Germinal center (tissue), 1 donor: ENCODE data around the gene ADK.
"Not testable (repeated sequence)": the region's sequence is repeated elsewhere in the genome, so short reads cannot be mapped to it uniquely, and the experiment has no call there.

Experiments used
- DNase-seq: peaks from one replicate; pipeline ENCODE4 v3.0.0; 2012; ENCODE audit warnings: mixed read lengths, low spot score

ADK gene

DNA sequence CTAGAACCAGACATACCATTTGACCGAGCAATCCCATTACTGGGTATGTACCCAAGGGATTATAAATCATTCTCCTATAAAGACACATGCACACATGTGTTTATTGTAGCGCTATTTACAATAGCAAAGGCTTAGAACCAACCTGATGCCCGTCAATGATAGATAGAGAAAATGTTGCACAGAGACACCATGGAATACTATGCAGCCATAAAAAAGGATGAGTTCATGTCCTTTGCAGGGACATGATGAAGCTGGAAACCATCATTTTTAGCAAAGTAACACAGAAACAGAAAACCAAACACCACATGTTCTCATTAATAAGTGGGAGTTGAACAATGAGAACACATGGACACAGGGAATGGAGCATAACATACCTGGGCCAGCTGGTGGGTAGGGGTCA, 202.0 kb downstream of the ADK start:
- DNase-seq: not testable (repeated sequence)

GRCh38 chr10:74361678-74362077, 210.7 kb downstream of the ADK start:
- no peak for DNase-seq

DNA sequence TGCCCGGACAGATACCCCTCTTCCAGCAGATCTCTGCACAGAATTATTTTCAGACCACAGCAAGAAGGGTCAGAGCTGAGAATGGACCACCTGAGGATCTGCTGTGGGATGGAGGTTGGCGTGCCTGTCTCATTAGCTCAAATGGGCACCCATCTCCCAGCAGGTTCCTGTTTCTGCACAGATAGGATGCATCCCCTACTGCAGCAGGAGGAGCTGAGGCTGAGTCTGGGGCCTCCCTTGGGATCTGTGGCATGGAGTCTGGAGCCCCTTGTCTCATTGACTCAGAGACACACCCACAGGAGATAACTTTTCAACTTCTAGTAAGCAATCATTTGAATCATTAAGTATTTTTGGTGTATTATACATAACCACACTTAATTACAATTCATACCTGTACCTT, 212.7 kb downstream of the ADK start:
- DNase-seq: no peak

DNA sequence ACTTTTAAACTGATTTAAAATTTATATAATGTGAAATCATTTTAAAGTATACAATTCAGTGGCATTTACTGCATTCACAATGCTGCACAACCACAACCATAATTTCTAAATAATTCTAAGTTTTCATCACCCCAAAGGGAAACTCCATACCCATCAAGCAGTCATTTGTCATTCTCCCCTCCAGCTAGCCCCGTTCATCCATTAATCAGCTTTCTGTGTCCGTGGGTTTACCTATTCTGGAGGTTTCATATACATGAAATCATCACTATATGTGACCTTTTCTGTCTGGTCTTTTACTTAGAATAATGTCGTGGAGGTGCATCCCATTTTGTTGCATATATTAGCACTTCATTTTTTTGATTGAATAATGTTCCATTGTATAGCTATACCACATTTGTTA, 214.1 kb downstream of the ADK start:
- DNase-seq: no peak

DNA sequence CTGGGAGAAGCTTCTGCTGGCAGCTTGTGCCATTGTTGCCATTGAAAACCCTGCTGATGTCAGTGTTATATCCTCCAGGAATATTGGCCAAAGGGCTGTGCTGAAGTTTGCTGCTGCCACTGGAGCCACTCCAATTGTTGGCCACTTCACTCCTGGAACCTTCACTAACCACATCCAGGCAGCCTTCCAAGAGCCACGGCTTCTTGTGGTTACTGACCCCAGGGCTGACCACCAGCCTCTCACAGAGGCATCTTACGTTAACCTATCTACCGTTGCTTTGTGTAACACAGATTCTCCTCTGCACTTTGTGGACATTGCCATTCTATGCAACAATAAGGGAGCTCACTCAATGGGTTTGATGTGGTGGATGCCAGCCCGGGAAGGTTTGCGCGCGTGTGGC, 220.7 kb downstream of the ADK start:
- no peak for DNase-seq

DNA sequence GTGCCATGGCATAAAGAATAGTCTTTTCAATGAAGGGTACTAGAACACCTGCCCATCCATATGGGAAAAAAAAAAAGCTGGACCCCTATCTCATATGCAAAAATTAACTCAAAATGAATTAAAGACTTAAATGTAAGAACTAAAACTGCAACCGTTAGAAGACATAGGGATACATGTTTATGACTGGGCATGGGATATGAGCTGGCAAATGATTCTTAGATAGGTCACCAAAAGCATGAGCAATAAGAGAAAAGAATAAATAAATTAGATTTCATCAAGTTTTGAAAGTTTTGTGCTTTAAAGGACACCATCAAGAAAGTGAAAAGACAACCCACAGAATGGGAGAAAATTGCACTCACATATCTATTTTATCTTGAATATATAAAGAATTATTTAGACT, 222.0 kb downstream of the ADK start:
- no peak for DNase-seq

GRCh38 chr10:74377476-74377875, 226.5 kb downstream of the ADK start:
- no peak for DNase-seq

- DNase-seq: no peak
These were observed 228.5 kb downstream of the ADK start for GRCh38 chr10:74379474-74379873.

GRCh38 chr10:74380795-74381194, 229.8 kb downstream of the ADK start:
- DNase-seq: no peak

GRCh38 chr10:74381291-74381853, 230.4 kb downstream of the ADK start:
- DNase-seq: no peak

GRCh38 chr10:74382663-74383062, 231.6 kb downstream of the ADK start:
- DNase-seq: no peak

DNA sequence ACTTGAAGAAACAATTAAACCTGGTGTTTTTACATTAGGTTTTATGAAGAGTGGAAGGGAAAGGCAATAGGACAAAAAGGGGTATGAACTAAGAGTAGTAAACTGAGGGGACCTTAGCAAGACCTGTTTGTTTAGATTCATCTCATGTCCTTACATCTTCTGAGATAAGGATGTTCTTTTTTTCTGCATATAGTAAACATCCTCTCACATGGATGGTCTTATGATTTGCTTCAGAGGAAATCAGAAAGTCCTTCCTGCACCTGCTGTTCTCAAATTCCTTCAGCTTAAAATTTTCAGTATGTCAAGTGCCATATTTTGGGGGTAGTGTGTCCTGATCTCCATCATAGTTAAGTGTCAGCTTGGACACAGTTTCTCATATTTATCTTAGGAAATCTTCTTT, 232.6 kb downstream of the ADK start:
- DNase-seq: no peak

DNA sequence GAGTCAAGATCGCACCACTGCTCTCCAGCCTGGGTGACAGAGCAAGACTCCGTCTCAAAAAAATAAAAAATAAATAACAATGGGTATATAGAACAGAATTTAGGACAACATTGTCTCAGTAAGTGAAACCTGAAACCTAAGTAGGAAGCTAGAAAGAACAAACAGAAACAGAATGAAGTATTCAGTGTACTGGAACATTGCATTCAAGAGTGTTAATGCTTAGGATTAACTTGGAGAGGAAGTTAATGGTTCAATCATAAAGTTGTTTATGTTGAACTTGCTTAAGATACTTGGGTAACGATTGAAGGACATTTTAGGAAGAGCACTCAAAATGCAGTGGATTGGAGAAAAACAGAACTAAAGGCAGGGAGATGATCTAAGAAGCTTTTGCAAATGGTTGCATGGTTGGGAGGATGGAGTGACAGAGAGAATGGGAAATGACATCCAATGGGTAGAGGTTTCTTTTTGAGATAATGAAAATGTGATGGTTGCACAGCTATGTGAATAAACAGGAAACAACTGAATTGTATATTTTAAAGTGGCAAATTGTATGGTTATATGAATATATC, 233.7 kb downstream of the ADK start:
- no peak for DNase-seq

DNA sequence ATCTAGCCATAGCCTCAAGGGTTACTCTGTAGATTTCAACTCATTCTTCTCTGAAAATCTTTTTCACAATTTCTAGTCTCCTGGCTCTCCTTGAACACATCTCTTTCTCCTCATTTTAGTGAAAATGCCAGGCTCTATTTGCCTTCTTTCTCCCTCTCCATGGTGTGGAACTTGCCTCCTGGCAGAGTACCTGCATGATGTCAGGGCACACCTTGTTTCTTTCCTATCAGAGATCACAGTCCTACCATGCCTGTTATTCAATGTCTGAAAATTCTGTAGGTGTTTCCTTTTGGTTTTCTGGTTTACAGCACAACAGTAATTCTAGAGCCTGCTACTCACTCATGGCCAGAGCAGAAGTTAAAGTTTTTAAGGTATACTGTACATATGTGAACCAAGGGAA, 237.8 kb downstream of the ADK start:
- DNase-seq: no peak

GRCh38 chr10:74391786-74392185, 240.8 kb downstream of the ADK start:
- no peak for DNase-seq

GRCh38 chr10:74394416-74394969, 243.5 kb downstream of the ADK start:
- no peak for DNase-seq

- DNase-seq: no peak
These were observed 249.2 kb downstream of the ADK start for GRCh38 chr10:74400186-74400585.

DNA sequence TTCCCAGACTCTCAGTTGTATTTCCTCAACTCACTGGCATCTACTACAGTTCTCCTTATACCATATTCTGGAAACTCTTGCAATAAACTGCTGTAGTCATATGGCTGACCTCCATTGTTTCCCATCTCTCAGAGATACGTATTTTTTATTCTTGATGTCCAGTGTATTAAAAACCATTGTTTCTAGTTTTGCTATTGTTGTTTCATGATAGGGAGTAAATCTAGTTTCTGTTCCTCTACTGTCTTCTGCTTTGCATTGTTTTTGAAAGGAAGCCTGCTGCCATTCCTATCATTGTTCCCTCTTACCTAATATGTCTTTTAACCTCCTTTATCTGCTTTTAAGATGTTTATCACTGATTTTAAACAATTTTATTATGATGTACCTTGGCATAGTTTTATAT, 255.0 kb downstream of the ADK start:
- no peak for DNase-seq

DNA sequence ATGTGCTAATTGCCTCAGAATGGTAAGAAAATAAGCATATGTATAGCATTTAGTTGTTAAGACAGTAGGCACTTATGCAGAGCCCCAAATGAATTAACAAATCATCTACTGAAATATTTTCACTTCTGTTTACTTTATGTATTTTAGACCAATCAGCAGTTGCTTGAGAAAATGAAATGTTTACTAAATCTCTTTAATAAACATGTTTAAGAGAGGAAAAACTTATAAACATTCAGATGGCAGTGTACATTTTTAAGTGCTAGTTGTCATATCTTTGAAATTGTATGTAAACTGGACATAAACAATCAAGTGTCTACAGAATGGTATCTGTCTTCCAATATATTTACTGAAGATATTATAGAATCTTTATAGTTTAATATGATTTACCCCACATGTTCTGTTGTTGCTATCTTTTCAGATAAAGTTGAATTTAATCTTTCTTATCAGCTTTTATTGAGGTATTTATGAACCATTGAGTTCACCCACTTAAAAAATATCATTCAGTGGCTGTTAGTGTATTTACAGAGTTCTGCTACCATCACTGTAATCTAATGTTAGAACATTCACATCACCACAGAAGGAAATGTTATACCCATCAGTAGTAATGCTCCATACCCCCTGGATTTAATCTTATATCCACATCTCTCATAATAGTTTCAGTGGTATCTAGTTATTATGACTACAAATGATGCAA, 264.3 kb downstream of the ADK start:
- DNase-seq: no peak

DNA sequence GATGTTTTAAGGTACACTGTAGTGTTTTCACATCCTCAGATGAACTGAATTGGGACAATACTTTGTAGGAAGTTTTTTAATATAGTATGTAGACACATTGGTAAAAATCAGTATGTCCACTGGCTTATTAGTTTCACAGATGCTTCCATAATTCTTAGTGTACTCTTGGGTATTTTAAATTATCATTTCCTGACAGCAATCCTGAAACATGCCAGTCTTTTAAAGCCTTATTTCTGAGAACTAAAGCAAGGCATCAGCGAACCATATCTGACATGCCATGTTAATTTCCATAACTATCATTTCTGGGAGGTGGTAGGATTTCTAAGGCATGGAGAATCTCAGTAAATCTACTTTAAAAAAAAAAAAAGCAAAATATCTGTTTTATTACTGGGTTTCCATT, 266.4 kb downstream of the ADK start:
- DNase-seq: no peak

- DNase-seq: no peak
These were observed 267.4 kb downstream of the ADK start for GRCh38 chr10:74418285-74418872.

GRCh38 chr10:74419491-74419951, 268.5 kb downstream of the ADK start:
- no peak for DNase-seq

DNA sequence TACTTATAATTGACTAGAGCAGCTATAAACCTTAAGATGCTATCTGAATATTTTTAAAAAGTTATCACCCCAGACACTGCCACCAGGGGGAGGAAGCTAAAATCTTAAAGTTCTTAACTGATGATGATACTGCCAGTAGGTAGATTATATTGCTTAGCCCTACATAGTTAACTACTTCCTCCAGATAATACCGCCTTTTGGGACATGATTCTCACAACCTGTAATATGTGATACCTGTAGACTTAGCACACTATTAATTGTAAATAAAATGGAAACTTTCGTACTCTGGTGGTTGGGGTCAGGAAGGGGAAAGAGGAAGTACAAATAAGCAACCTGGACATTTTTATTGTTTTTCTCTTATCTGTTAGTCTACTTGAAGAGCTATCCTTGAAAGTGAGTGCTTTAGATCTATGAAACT, 268.9 kb downstream of the ADK start:
- peak; percentile 47 for DNase-seq
